CD4-positive, alpha-beta T cell treated with Interleukin-10 for 1 hour (primary cell): Measurements from ENCODE around the gene CCL23.
"Not testable (repeated sequence)": the region's sequence is repeated elsewhere in the genome, so short reads cannot be mapped to it uniquely, and the experiment has no call there.

Source experiments
- DNase-seq: peaks from one replicate; pipeline ENCODE4 v3.0.0-alpha.2; 2020

Gene CCL23

GRCh38 chr17:36017799-36018198 lies at the start of gene CCL23:
Gene CCL23 (minus strand): TSS chr17:36017972. CDS start chr17:36017897, 75 bp downstream.
- no peak for DNase-seq

- DNase-seq = peak; percentile 62
These were observed 48.7 kb upstream of the CCL23 start for GRCh38 chr17:36066365-36066985.

GRCh38 chr17:36063786-36064541 lies 46.2 kb upstream of the CCL23 start, which contains the start of gene CCL18:
Gene CCL18 (plus strand): TSS chr17:36064272. CDS start chr17:36064343, 71 bp downstream.
- no peak for DNase-seq

GRCh38 chr17:36060816-36061215 lies 43.0 kb upstream of the CCL23 start:
- no peak for DNase-seq

DNA sequence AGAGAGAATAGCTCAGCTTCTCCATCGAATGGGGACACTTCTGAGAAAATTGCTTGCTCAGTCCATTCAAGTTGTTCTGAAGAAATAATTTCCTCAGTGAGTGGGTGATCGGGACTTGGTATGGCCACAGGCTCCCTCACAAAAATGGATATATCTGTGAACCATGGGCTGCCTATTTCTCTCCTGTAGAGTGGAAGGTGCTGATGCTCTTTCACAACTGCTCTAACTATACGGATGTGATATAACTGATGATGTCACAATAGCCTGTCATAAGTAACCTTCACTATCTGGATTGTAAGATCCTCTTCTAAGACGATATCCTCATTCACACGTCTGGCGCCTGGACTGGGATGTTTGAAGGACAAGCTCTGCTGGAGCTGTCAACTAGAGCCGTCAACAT lies 41.6 kb upstream of the CCL23 start:
- DNase-seq = no peak

GRCh38 chr17:36057911-36058310 lies 40.1 kb upstream of the CCL23 start:
- no peak for DNase-seq

DNA sequence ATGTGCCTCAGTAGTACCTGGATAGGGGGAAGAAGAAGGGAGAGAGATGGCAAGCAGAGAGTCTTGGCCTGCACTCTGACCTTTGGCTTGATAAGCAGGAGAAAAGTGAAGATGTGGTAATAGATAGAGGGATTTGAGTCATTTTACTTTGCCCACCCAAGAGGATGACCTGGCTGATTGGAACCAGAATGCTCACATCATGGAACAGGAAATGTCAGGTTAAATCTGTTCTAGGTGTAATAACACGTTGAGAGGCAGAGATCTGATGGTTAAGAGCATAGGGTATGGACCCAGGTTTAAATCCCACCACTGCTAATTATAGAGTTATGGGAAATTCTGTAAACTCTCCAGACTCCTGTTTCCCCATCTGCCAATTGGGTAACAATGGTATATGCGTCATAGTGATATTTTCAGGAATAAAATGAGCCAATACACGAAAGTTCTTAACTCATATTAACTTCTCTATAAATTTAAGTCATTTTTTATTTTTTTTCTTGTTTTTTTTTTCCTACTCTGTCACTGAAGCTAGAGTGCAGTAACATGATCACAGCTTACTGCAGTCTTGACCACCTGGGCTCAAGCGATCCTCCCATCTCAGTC lies 38.2 kb upstream of the CCL23 start:
- no peak for DNase-seq

DNA sequence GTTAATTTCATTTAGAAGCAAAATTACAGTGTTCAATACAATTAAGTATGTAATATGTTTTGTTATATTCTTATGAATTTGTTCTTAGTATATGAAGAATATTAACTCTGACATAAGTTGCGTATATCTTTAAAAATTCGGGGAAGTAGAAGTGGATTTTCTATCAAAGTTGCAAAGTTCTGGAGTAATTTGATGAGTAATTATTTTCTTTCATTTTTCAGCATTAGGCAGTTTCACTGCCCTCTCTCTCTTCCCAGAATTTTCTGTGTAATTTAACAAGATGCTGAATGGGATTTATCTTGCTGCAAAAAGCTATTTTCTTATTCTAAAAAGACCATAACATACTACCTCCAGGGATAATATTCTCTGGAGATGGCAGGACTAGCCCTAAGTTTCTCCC lies 37.4 kb upstream of the CCL23 start:
- no peak for DNase-seq

- DNase-seq = no peak
These were observed 31.9 kb upstream of the CCL23 start for GRCh38 chr17:36049643-36050042.

DNA sequence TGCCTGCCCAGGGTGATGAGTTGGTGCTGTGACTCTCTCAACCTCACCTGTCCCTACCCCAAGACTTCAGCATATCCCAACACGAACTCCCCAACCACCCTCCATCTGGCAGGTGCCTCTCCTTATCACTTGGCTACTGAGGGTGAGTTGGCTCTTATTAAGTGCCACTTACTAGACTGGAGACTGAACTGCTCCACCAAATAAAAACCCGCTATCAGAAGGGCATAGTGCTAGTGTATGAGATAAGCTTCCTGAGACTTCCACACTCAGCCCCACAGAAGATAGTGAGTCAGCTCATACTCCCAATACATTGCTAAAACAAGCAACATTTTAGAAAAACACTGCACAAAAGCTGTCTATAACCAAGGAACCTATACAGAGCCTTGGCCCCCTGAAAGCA lies 30.3 kb upstream of the CCL23 start:
- DNase-seq = no peak

- DNase-seq = no peak
These were observed 18.5 kb upstream of the CCL23 start for GRCh38 chr17:36036235-36036634.

DNA sequence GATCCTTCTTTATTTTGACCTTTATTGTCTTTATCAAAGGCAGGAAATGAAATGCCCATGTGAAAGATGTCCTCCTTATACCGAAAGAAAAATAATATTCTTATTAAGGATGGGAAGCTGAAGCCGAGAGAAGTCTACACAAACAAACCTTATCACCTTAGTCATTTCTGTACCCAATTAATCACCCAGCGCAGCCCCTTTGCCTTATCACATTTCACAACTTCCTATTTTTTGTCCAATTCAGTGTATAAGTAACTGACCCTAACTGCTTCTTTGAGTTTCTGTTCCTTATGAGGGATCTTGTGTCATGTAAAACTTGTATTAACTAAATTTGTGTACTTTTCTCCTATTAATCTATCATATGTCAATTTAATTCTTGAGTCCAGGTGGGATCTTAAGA lies 16.4 kb upstream of the CCL23 start:
- no peak for DNase-seq

DNA sequence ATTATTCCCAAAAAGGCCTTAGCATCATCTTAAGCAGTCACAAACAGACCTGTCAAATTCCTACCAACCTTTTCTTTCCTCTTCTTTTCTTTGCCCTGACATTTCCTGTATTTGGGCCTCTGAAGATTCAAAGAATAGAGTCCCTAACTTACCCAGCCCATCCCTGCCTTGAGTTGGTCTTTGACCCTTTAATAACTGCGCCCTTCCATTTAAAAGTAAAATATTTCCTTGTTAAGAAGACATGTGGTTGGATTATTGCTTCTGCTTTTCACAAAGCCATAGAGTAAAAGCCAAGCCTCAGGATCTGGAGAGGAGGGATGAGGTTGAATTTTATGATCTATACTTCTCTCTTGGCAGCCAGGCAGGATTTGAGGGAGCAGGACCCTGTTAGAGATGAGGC lies 13.2 kb upstream of the CCL23 start:
- no peak for DNase-seq

DNA sequence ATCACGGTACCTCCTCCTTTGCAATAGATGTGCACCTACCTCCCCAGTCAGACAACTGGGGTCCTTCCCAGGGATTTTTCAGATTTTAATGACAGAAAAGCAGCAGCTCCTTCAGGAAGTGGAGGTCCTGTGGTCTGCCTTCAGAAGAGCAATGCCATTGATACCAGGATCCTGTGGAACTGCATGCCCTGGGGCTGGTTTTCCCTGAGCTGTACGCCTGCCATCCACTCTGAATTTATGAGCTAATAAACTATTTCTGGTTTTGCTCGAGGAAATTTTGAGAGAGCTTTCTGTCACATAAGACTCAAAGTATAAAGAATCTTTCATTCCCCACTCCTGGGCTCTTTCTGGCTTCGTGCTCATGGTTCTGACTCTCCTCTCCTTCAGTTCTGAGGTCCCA lies 10.0 kb upstream of the CCL23 start:
- no peak for DNase-seq

DNA sequence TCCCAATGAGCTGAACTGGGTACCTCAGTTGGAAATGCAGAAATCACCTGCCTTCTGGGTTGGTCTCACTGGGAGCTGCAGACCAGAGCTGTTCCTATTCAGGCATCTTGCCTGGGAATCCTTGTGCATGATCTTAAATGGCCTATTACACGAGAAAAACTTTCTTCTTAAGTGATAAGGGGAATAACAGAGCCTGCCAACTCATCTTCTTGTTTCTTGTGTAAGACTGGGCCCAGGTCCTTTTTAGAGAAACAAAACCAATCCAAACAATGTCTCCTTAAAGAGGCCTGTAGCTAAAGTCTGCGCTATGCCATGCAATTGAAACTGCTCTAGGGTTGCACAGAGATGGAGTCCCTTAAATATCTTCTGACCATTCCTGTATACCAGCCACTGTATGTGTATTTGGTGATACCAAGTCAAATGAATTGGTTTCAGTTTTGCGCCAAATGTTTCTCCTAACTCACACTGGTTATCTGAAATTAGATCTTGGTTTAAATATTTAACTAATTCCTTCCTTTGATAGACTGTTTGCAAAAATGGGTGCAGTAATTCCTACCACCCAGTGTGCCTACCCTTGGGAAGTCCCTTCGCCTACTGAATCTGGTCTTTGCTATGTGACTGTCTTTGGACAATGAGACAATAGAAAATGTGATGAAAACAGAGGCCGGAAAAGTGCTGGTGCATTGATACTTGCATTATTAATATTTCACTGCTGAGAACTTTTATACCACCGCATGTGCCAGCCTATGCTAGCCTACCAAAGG lies 6.5 kb upstream of the CCL23 start:
- no peak for DNase-seq

DNA sequence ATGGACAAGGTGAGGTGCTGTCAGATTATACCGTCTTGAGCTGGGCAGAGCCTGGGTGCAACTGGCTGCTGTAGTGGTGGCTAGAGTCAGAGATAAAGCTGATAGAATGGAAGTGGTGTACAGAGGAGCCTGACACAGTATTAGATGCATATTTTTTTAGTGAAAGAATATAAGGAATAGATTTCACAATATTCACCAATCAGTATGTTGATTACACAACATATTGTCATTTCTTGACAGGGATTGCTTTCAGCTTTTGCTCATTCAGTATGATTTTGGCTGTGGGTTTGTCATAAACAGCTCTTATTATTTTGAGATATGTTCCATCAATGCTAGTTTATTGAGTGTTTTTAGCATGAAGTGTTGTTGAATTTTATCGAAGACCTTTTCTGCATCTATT lies 1.7 kb upstream of the CCL23 start:
- DNase-seq = no peak

DNA sequence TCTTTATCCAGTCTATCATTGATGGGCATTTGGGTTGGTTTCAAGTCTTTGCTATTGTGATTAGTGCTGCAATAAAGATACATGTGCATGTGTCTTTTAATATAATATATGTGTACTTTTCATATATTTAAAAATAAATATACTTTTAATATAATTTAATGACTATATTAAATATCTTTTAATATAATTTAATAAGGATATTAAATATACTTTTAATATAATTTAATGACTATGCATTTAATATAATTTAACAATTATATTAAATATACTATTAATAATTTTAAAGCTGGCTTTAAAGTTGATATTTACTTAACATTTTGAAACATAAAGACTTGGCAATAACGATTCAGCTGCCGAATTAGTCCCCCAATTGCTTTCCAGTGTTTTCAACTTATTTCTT lies 1.2 kb downstream of the CCL23 start:
- DNase-seq = no peak

DNA sequence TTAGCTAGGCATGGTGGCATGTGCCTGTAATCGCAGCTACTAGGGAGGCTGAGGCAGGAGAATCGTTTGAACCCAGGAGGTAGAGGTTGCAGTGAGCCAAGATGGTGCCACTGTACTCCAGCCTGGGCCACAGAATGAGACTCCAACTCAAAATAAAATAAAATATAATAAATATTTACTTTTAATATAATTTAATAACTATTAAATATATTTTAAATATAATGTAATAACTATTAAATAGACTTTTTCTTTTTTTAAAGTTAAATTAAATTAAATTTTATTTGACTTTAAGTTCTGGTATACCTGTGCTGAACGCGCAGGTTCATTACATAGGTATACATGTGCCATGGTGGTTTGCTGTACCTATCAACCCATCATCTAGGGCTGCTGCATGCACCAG lies 1.9 kb downstream of the CCL23 start:
- DNase-seq = not testable (repeated sequence)

DNA sequence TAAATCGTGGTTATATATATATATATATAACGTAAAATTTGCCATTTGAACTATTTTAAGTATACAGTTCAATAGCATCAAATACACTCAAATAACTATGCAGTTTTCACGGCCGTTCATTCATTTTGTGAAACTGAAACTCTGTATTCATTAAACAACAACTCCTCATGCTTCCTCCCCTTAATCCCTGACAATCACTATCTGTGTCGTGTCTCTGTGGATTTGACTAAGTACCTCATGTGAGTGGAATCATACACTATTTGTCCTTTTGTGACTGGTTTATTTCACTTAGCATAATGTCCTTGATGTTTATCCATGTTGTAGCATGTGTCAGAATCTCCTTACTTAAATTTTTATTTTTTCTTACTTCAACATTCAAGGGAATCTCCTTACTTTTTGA lies 2.8 kb downstream of the CCL23 start:
- no peak for DNase-seq

GRCh38 chr17:36011201-36011600 lies 6.6 kb downstream of the CCL23 start:
- DNase-seq = no peak

DNA sequence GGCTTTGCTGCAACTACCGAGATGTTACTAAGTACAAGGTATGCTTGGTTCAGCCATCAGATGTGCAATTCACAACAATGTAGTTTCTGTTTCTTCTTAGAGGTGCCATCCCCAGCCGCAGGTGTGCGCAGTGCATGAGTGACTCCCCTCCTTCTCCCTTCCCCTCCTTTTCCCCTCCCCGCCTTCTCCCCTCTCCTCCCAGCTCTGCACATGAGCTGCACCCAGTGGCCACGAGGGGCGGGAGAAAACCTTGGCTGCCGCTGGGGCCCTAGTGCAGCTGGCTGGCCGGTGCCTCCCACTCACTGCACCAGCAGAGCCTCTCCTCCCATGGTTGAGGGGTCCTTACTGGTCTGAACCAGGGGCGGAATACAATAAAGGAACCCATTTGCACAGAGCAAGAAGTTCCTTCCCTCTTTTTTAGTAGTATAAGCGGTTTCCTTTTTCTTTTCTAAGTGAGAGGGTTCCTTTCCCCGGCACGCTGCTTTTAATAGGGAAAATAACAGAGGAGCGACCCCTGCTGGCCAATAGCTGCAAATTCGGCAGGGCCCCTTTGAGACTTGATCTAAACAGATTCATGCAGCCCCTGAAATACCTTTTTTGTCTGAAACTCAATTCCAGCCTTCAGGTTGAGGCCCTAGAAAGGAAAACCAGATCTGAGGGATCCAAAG lies 8.6 kb downstream of the CCL23 start:
- DNase-seq = no peak

- no peak for DNase-seq
These were observed 13.1 kb downstream of the CCL23 start for GRCh38 chr17:36004594-36005108.

- DNase-seq = no peak
These were observed 15.1 kb downstream of the CCL23 start for GRCh38 chr17:36002631-36003030.
